GM12878 (cell line): ENCODE measurements around the gene CACNA2D3. TPM values are rescaled to one million over a fixed set of nuclear protein-coding genes. Genes with fewer than 3 reads are reported as not detected.

ENCODE experiments used
- CBFB ChIP-seq: IDR thresholded peaks from 2 replicates; pipeline ENCODE4 v1.6.1; 2016; ENCODE audit warnings: antibody characterized with exemption, low read depth
- MTA2 ChIP-seq: fragments of 450-650 bp; IDR thresholded peaks from 2 replicates; pipeline ENCODE4 v1.6.1; 2016; ENCODE audit warnings: low read depth, mild to moderate bottlenecking, moderate library complexity
- MYB ChIP-seq: fragments of 150-350 bp; IDR thresholded peaks from 2 replicates; pipeline ENCODE4 v1.6.1; 2014; ENCODE audit warnings: mild to moderate bottlenecking, low read depth, low read length, borderline replicate concordance
- NR2C2 ChIP-seq: IDR thresholded peaks from 2 replicates; pipeline ENCODE4 v1.6.1; 2011; ENCODE audit warnings: borderline replicate concordance, low read depth; ENCODE audit not compliant: control insufficient read depth, insufficient read length
- SMAD1 ChIP-seq: fragments of 450-650 bp; IDR thresholded peaks from 2 replicates; pipeline ENCODE4 v1.6.1; 2018; ENCODE audit warnings: mild to moderate bottlenecking, low read depth; ENCODE audit not compliant: partially characterized antibody
- ZNF24 ChIP-seq: fragments of 450-650 bp; IDR thresholded peaks from 2 replicates; pipeline ENCODE4 v1.6.1; 2017; ENCODE audit warnings: antibody characterized with exemption, mild to moderate bottlenecking
- ZNF384 ChIP-seq: IDR thresholded peaks from 2 replicates; pipeline ENCODE4 v1.6.1; 2012; ENCODE audit warnings: low read depth, mild to moderate bottlenecking, low read length, improper control_type of control experiment, borderline replicate concordance
- polyA plus RNA-seq, 11 experiments: library from polyadenylated mRNA; depleted of rRNA in 4 of 11; unstranded in 6 of 11; stranded (reverse) in 5 of 11; fragments of >200 nt; fragmentation: Nextera tagmentation in 4 of 11; fragmentation: Illumina TruSeq in 1 of 11; extraction: Ambion mirVana in 4 of 11; extraction: Trizol in 1 of 11; gene quantifications; 1 replicate in 1 of 11; 2 replicates in 10 of 11; pipeline versions ENCODE4 v1.2.1 to v1.2.3, GENCODE V29; 2011 to 2016; ENCODE audit warnings: inconsistent platforms in 2 of 11, missing spikeins in 2 of 11, low read depth in 1 of 11
- total RNA-seq, 4 experiments: library from RNA; depleted of rRNA in 3 of 4; stranded (reverse); fragments of >200 nt in 3 of 4; fragmentation: Illumina TruSeq in 1 of 4; extraction: Trizol in 1 of 4; gene quantifications; 2 replicates each; pipeline versions ENCODE4 v1.2.1 to v1.2.3, GENCODE V29; 2013 to 2021
- TF ChIP-seq, protein P1 (sequence below): IDR thresholded peaks from 2 replicates; pipeline ENCODE4 v1.6.1; 2012; ENCODE audit warnings: low read depth, low read length, improper control_type of control experiment
- TF ChIP-seq, protein P2 (sequence below): IDR thresholded peaks from 2 replicates; pipeline ENCODE4 v1.6.1; 2012; ENCODE audit warnings: mild to moderate bottlenecking, low read depth, low read length
- TF ChIP-seq, protein P3 (sequence below): fragments of 450-650 bp; IDR thresholded peaks from 2 replicates; pipeline ENCODE4 v1.6.1; 2017; ENCODE audit warnings: antibody characterized with exemption, mild to moderate bottlenecking, moderate library complexity

Gene CACNA2D3
- total and polyA plus RNA-seq, 10 of the 15 experiments (the other 5 are each of a cell fraction or from before 2014, with no cell fraction given): not detected

DNA sequence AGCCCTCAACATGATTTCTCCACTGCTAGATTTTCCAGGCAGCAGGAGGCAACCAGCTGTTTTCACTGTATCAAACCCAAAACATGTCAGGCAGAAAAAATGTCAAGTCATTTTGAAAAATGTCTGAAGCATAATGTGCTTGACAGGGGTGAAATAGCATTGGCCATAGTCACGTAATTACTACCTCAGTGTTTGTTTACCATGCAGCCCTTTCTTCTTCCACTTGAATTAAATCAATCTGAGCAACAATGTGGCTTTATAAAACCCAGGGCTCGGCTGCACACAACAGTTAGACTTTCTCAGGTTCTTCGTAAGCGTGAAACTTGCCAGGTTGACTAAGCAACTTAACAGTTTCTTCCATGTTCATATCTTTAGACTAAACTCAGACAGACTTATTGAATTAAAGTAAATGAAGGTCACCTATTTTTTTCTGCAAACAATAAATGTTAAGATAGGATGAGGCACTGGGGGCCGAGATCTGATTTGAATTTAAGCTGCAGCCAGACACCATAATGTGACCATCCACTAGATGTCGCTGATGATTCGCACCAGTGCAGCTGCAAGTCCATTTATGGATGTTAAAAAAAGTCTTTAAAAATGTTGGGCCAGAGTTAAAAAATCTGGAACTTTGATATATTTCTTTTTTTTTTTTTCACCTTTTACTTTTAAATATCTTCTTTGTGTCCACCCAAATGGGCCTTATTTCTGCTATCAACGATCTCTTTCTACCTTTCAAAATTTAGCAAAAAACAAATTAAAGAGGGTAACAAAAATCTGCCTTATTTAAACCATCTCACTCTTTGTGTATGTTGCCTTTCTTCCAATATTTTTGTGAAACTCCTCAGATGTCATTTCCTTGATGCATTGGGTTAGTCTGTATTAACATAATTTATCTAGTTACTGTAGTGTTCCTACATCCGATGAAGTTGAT lies 305.9 kb downstream of the CACNA2D3 start (continued):
- TF ChIP-seq, protein P1, sequence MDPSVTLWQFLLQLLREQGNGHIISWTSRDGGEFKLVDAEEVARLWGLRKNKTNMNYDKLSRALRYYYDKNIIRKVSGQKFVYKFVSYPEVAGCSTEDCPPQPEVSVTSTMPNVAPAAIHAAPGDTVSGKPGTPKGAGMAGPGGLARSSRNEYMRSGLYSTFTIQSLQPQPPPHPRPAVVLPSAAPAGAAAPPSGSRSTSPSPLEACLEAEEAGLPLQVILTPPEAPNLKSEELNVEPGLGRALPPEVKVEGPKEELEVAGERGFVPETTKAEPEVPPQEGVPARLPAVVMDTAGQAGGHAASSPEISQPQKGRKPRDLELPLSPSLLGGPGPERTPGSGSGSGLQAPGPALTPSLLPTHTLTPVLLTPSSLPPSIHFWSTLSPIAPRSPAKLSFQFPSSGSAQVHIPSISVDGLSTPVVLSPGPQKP: no peak
- TF ChIP-seq MYB (no peak), ZNF384 (0 out of 2 replicates have a peak, but pooled peaks have one; percentile 21), CBFB (no peak), SMAD1 (no peak), MTA2 (no peak), NR2C2 (no peak), ZNF24 (no peak)
- TF ChIP-seq, protein P2, sequence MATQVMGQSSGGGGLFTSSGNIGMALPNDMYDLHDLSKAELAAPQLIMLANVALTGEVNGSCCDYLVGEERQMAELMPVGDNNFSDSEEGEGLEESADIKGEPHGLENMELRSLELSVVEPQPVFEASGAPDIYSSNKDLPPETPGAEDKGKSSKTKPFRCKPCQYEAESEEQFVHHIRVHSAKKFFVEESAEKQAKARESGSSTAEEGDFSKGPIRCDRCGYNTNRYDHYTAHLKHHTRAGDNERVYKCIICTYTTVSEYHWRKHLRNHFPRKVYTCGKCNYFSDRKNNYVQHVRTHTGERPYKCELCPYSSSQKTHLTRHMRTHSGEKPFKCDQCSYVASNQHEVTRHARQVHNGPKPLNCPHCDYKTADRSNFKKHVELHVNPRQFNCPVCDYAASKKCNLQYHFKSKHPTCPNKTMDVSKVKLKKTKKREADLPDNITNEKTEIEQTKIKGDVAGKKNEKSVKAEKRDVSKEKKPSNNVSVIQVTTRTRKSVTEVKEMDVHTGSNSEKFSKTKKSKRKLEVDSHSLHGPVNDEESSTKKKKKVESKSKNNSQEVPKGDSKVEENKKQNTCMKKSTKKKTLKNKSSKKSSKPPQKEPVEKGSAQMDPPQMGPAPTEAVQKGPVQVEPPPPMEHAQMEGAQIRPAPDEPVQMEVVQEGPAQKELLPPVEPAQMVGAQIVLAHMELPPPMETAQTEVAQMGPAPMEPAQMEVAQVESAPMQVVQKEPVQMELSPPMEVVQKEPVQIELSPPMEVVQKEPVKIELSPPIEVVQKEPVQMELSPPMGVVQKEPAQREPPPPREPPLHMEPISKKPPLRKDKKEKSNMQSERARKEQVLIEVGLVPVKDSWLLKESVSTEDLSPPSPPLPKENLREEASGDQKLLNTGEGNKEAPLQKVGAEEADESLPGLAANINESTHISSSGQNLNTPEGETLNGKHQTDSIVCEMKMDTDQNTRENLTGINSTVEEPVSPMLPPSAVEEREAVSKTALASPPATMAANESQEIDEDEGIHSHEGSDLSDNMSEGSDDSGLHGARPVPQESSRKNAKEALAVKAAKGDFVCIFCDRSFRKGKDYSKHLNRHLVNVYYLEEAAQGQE: no peak
- TF ChIP-seq, protein P3, sequence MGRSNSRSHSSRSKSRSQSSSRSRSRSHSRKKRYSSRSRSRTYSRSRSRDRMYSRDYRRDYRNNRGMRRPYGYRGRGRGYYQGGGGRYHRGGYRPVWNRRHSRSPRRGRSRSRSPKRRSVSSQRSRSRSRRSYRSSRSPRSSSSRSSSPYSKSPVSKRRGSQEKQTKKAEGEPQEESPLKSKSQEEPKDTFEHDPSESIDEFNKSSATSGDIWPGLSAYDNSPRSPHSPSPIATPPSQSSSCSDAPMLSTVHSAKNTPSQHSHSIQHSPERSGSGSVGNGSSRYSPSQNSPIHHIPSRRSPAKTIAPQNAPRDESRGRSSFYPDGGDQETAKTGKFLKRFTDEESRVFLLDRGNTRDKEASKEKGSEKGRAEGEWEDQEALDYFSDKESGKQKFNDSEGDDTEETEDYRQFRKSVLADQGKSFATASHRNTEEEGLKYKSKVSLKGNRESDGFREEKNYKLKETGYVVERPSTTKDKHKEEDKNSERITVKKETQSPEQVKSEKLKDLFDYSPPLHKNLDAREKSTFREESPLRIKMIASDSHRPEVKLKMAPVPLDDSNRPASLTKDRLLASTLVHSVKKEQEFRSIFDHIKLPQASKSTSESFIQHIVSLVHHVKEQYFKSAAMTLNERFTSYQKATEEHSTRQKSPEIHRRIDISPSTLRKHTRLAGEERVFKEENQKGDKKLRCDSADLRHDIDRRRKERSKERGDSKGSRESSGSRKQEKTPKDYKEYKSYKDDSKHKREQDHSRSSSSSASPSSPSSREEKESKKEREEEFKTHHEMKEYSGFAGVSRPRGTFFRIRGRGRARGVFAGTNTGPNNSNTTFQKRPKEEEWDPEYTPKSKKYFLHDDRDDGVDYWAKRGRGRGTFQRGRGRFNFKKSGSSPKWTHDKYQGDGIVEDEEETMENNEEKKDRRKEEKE: no peak
